Panc1 (cell line): ENCODE data around the gene SYPL2. TPM values are rescaled to one million over a fixed set of nuclear protein-coding genes. Genes with fewer than 3 reads are reported as not detected.

ENCODE experiments used
- ATAC-seq: fragments of 200-7000 bp; cut with Tn5 transposase; 2 replicates; pipeline ENCODE4 v1.9.1; 2020; ENCODE audit warnings: mild to moderate bottlenecking, moderate library complexity
- BruUV-seq: library from RNA; stranded (reverse); fragments of 400-500 nt; replicated peaks from 2 replicates; lab custom pipeline; 2021; lab: Mats Ljungman, UMichigan
- CTCF ChIA-PET: fragments of 300-600 bp; sonication (Branson Sonifier 250); formaldehyde crosslinking; loops from one replicate; lab custom pipeline; 2022; ENCODE audit warnings: antibody characterized with exemption; lab: Charles Lee
- POLR2A ChIA-PET: fragments of 300-600 bp; sonication (Branson Sonifier 250); formaldehyde crosslinking; loops from one replicate; lab custom pipeline; 2022; ENCODE audit warnings: antibody characterized with exemption; lab: Charles Lee
- DNase-seq: peaks from one replicate; pipeline ENCODE4 v3.0.0-alpha.2; 2010; ENCODE audit warnings: low read depth, low spot score
- H3K27ac ChIP-seq: 2 replicates; pipeline ENCODE4 v1.5.1; 2011; ENCODE audit warnings: mild to moderate bottlenecking, low read length, inconsistent platforms
- H3K27me3 ChIP-seq: fragments of 200-500 bp; sonication (Bioruptor generic); 2 replicates; pipeline ENCODE4 v1.6.0; 2014; ENCODE audit warnings: low read length, inconsistent platforms; ENCODE audit not compliant: control insufficient read depth, insufficient read depth
- H3K36me3 ChIP-seq: fragments of 200-500 bp; sonication (Bioruptor generic); 2 replicates; pipeline ENCODE4 v1.5.1; 2014; ENCODE audit warnings: inconsistent platforms, mild to moderate bottlenecking, low read length, moderate library complexity; ENCODE audit not compliant: control insufficient read depth, insufficient read depth
- H3K4me1 ChIP-seq: 2 replicates; pipeline ENCODE4 v1.5.1; 2011; ENCODE audit warnings: inconsistent platforms, mild to moderate bottlenecking, low read length, moderate library complexity; ENCODE audit not compliant: control insufficient read depth, insufficient read depth
- H3K4me3 ChIP-seq, 2 experiments: 2 replicates each; pipeline ENCODE4 v1.5.1; 2011 to 2012; ENCODE audit warnings: low read depth in 2 of 2, low read length in 2 of 2, mild to moderate bottlenecking in 2 of 2, inconsistent platforms in 1 of 2, moderate library complexity in 1 of 2
- H3K9me3 ChIP-seq: fragments of 200-500 bp; sonication (Bioruptor generic); 2 replicates; pipeline ENCODE4 v1.5.1; 2014; ENCODE audit warnings: low read depth, mild to moderate bottlenecking, inconsistent platforms, low read length, moderate library complexity; ENCODE audit not compliant: control insufficient read depth, insufficient read depth
- POLR2AphosphoS5 ChIP-seq: IDR thresholded peaks from 2 replicates; pipeline ENCODE4 v1.6.1; 2012; ENCODE audit warnings: mild to moderate bottlenecking, low read depth, low read length, moderate library complexity
- REST ChIP-seq, 2 experiments: IDR thresholded peaks; 2 replicates each; pipeline ENCODE4 v1.6.1; 2011 to 2012; ENCODE audit warnings: low read depth in 2 of 2, control low read depth in 1 of 2, low read length in 1 of 2, mild to moderate bottlenecking in 1 of 2, moderate library complexity in 1 of 2; ENCODE audit not compliant: insufficient read depth in 1 of 2
- SIN3A ChIP-seq: IDR thresholded peaks from 2 replicates; pipeline ENCODE4 v1.6.1; 2012; ENCODE audit warnings: low read depth, mild to moderate bottlenecking, low read length, moderate library complexity, borderline replicate concordance; ENCODE audit not compliant: insufficient read depth
- TCF7L2 ChIP-seq: IDR thresholded peaks from 2 replicates; pipeline ENCODE4 v1.6.1; 2011; ENCODE audit warnings: mild to moderate bottlenecking, low read depth, low read length, inconsistent platforms
- in situ Hi-C: cut with HindIII; loops from 2 replicates; pipeline ENCODE4 v1.10.0; 2016; ENCODE audit warnings: low sequenced_read_pairs, low pct_unique_long_range_greater_than_20kb
- intact Hi-C: fragments of 100-400 bp; cut with micrococcal nuclease; formaldehyde crosslinking; loops from one replicate; pipeline ENCODE4 v1.10.0; 2022; ENCODE audit not compliant: unreplicated experiment
- total RNA-seq: library from RNA; stranded (reverse); gene quantifications from one replicate; pipeline ENCODE4 v1.2.1, GENCODE V29; 2021; ENCODE audit not compliant: unreplicated experiment
- TF ChIP-seq, protein P1 (sequence below): fragments of 450-650 bp; IDR thresholded peaks from 2 replicates; pipeline ENCODE4 v1.5.1; 2017; ENCODE audit warnings: mild to moderate bottlenecking

SYPL2 gene
- total RNA-seq, 1 experiment from 2014 or later = 0.74 TPM

- no peaks in the 10 kb centered on the region for H3K27me3 ChIP-seq
- 0 out of 2 replicates have a peak, but pooled peaks cover 3% of the 10 kb centered on the region for H3K4me1 ChIP-seq
- ChIA-PET POLR2A (no interaction called here), CTCF (interaction anchor here (0.6 to 0.9 kb wide), 6 partner anchors 31 to 141 kb away, joined by 3 to 13 read pairs (median 3); no protein-coding TSS in a partner anchor)
- in situ Hi-C loops (no loop called here), intact Hi-C loops (loop anchor here (10.0 kb wide), 1 partner anchor 95 kb away; no protein-coding TSS in a partner anchor)
- no peak overlapping the region for H3K4me3 ChIP-seq
- no TSS peak for BruUV-seq
- H3K9me3 ChIP-seq = no peaks in the 10 kb centered on the region
- TF ChIP-seq TCF7L2 = no peak
- no peak for TF ChIP-seq SIN3A
- DNase-seq = no peak
- no peak for ATAC-seq
- no peaks in the 10 kb centered on the region for H3K36me3 ChIP-seq
- H3K27ac ChIP-seq = no peak overlapping the region
Observed at GRCh38 chr1:109529881-109530456, 63.6 kb downstream of the SYPL2 start.

DNA sequence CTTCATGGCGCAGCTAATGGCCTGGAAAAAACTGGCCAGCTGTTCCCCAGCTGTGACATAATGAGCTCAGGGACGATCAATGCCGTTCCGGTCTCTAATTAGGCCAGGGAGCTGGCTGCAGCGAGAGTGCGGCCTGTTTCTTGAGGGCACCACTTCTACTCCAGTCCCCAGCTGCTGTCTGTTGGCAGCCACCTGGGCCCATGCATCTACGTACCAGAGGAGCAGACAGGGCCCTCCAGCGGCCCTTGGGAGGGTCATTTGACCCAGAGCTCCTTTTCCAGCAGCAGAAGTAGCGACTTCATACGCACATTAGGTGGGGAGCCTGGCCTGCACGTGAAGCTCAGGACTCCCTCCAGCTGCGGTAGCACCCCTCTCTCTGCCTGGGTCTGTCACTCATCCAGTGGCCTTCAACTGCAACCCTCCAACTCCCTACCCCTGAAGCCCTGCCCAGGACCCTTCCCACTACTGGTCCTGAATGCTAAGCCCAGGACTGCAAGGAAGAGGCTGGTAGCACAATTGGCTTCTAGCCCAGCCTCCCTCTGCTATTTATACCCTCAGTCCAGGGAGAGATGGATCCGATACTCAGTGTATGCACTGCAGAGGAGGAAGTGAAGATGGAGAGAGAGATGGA lies 64.2 kb downstream of the SYPL2 start:
- intact Hi-C loops = loop anchor here (10.0 kb wide), 1 partner anchor 96 kb away; no protein-coding TSS in a partner anchor
- BruUV-seq = no TSS peak
- H3K4me1 ChIP-seq = 0 out of 2 replicates have a peak, but pooled peaks cover 3% of the 10 kb centered on the region
- DNase-seq (no peak), ATAC-seq (no peak)
- no peak overlapping the region for H3K4me3 ChIP-seq
- in situ Hi-C loops = no loop called here
- H3K27me3 ChIP-seq = no peaks in the 10 kb centered on the region
- TF ChIP-seq REST (IDR thresholded peaks at IDR 0.05; ENCODE audit: insufficient read depth in 1 of 2, low read depth in 2 of 2, low read length in 1 of 2) = no peak
- no peak for TF ChIP-seq SIN3A
- TF ChIP-seq, protein P1, sequence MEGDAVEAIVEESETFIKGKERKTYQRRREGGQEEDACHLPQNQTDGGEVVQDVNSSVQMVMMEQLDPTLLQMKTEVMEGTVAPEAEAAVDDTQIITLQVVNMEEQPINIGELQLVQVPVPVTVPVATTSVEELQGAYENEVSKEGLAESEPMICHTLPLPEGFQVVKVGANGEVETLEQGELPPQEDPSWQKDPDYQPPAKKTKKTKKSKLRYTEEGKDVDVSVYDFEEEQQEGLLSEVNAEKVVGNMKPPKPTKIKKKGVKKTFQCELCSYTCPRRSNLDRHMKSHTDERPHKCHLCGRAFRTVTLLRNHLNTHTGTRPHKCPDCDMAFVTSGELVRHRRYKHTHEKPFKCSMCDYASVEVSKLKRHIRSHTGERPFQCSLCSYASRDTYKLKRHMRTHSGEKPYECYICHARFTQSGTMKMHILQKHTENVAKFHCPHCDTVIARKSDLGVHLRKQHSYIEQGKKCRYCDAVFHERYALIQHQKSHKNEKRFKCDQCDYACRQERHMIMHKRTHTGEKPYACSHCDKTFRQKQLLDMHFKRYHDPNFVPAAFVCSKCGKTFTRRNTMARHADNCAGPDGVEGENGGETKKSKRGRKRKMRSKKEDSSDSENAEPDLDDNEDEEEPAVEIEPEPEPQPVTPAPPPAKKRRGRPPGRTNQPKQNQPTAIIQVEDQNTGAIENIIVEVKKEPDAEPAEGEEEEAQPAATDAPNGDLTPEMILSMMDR = no peak
- no peak for TF ChIP-seq TCF7L2
- no peak for TF ChIP-seq POLR2AphosphoS5
- H3K9me3 ChIP-seq = no peaks in the 10 kb centered on the region
- H3K27ac ChIP-seq = no peak overlapping the region
- no peaks in the 10 kb centered on the region for H3K36me3 ChIP-seq
- ChIA-PET POLR2A (no interaction called here), CTCF (interaction anchor here (0.6 to 0.8 kb wide), 3 partner anchors 36 to 140 kb away, joined by 3 to 6 read pairs (median 3); no protein-coding TSS in a partner anchor)
